GM13977 (cell line): ENCODE measurements around the gene PFKP.
"Not testable (repeated sequence)": the region's sequence is repeated elsewhere in the genome, so short reads cannot be mapped to it uniquely, and the experiment has no call there.

Experiments
- DNase-seq: peaks from one replicate; pipeline ENCODE4 v3.0.0; 2012; ENCODE audit warnings: low spot score
- CTCF ChIP-seq: IDR thresholded peaks from 2 replicates; pipeline ENCODE4 v1.5.1; 2012; ENCODE audit warnings: mild to moderate bottlenecking, control low read depth; ENCODE audit not compliant: insufficient read depth; ENCODE audit errors: extremely low read depth, missing control alignments
- in situ Hi-C: fragments of 300-500 bp; cut with MboI; formaldehyde crosslinking; loops from one replicate; pipeline ENCODE4 v1.12.0; 2022; ENCODE audit warnings: low sequenced_read_pairs, low pct_unique_long_range_greater_than_20kb, mixed read lengths, inconsistent platforms; ENCODE audit not compliant: unreplicated experiment

The PFKP gene

GRCh38 chr10:3167611-3168330 is 100.4 kb downstream of the PFKP start:
- no peak for DNase-seq
- in situ Hi-C loops = no loop called here
- TF ChIP-seq CTCF = no peak

GRCh38 chr10:3169271-3169670 is 101.9 kb downstream of the PFKP start:
- in situ Hi-C loops = no loop called here

GRCh38 chr10:3169673-3170072 is 102.3 kb downstream of the PFKP start:
- TF ChIP-seq CTCF = no peak
- in situ Hi-C loops = no loop called here

More at GRCh38 chr10:3169271-3169670, 101.9 kb downstream of the PFKP start:
- TF ChIP-seq CTCF = no peak
- no peak for DNase-seq

GRCh38 chr10:3171488-3171887 is 104.1 kb downstream of the PFKP start:
- in situ Hi-C loops, DNase-seq: not testable (repeated sequence)

More at GRCh38 chr10:3169673-3170072, 102.3 kb downstream of the PFKP start:
- no peak for DNase-seq

GRCh38 chr10:3172081-3172445 is 104.7 kb downstream of the PFKP start:
- no peak for TF ChIP-seq CTCF
- in situ Hi-C loops = no loop called here
- no peak for DNase-seq

- no peak for TF ChIP-seq CTCF
- in situ Hi-C loops = no loop called here
- DNase-seq = peak; percentile 99
Observed at GRCh38 chr10:3172446-3173170, 105.3 kb downstream of the PFKP start, which contains the start of gene PITRM1. Gene PITRM1, minus strand, starts transcription at chr10:3172782. Its CDS starts 10 bp downstream, at chr10:3172772.
